SK-N-SH (cell line): ENCODE results near the gene TPCN2. TPM values are rescaled to one million over a fixed set of nuclear protein-coding genes. Genes with fewer than 3 reads are reported as not detected.

Experiments
- CTCF ChIA-PET: fragments of 300-600, 350-600 bp; formaldehyde crosslinking; extraction: SDS; loops from one replicate; lab custom pipeline; 2021; lab: Yijun Ruan, JAX
- POLR2A ChIA-PET: fragments of 350-600 bp; sonication (Branson Sonifier 250); formaldehyde crosslinking; extraction: SDS; loops from one replicate; lab custom pipeline; 2020; ENCODE audit warnings: antibody characterized with exemption, inconsistent platforms; lab: Yijun Ruan, JAX
- DNase-seq: peaks from one replicate; pipeline ENCODE4 v3.0.0; 2012
- H2AFZ ChIP-seq: fragments of 200-600 bp; sonication (generic); 2 replicates; pipeline ENCODE4 v1.8.1; 2016; ENCODE audit warnings: antibody characterized with exemption, mild to moderate bottlenecking, low read depth
- H3F3A ChIP-seq: fragments of 200-600 bp; sonication (generic); replicated peaks from 2 replicates; pipeline ENCODE3; 2016; ENCODE audit warnings: antibody characterized with exemption, mild to moderate bottlenecking; ENCODE audit not compliant: insufficient read depth
- H3K27ac ChIP-seq, 2 experiments: fragments of 200-500 bp in 1 of 2; fragments of 200-600 bp in 1 of 2; sonication (Bioruptor generic) in 1 of 2; sonication (generic), shearing (Covaris generic) in 1 of 2; 2 replicates each; pipeline versions ENCODE4 v1.5.1 to v1.6.1; 2014 to 2016; ENCODE audit warnings: low read depth in 2 of 2, inconsistent platforms in 1 of 2, low read length in 1 of 2, mild to moderate bottlenecking in 1 of 2, mixed read lengths in 1 of 2
- H3K27me3 ChIP-seq: fragments of 200-600 bp; sonication (generic), shearing (Covaris generic); 2 replicates; pipeline ENCODE4 v1.6.1; 2016; ENCODE audit warnings: mixed run types; ENCODE audit not compliant: insufficient read depth
- H3K36me3 ChIP-seq, 2 experiments: fragments of 200-500 bp in 1 of 2; fragments of 200-600 bp in 1 of 2; sonication (Bioruptor generic) in 1 of 2; sonication (generic) in 1 of 2; replicated peaks in 1 of 2; 2 replicates each; pipeline versions ENCODE3 to v1.5.1; 2014 to 2016; ENCODE audit warnings: low read length in 1 of 2, mild to moderate bottlenecking in 1 of 2; ENCODE audit not compliant: insufficient read depth in 2 of 2, control insufficient read depth in 1 of 2
- H3K4me1 ChIP-seq, 2 experiments: fragments of 200-500 bp in 1 of 2; fragments of 200-600 bp in 1 of 2; sonication (Bioruptor generic) in 1 of 2; sonication (generic), shearing (Covaris generic) in 1 of 2; 2 replicates each; pipeline versions ENCODE4 v1.5.1 to v1.6.1; 2014 to 2016; ENCODE audit warnings: low read depth in 1 of 2, low read length in 1 of 2, mixed run types in 1 of 2; ENCODE audit not compliant: insufficient read depth in 2 of 2, control insufficient read depth in 1 of 2
- H3K4me2 ChIP-seq: fragments of 200-600 bp; sonication (generic), shearing (Covaris generic); 2 replicates; pipeline ENCODE4 v1.6.1; 2017; ENCODE audit warnings: mixed run types
- H3K4me3 ChIP-seq, 2 experiments: fragments of 200-500 bp in 1 of 2; fragments of 200-600 bp in 1 of 2; sonication (Bioruptor generic) in 1 of 2; sonication (generic), shearing (Covaris generic) in 1 of 2; 2 replicates each; pipeline versions ENCODE4 v1.5.1 to v1.8.1; 2014 to 2016; ENCODE audit warnings: low read depth in 2 of 2, inconsistent platforms in 1 of 2, low read length in 1 of 2, mild to moderate bottlenecking in 1 of 2, mixed read lengths in 1 of 2, moderate library complexity in 1 of 2
- H3K79me2 ChIP-seq: fragments of 200-600 bp; sonication (generic); 2 replicates; pipeline ENCODE4 v1.8.1; 2017; ENCODE audit warnings: mild to moderate bottlenecking; ENCODE audit not compliant: insufficient read depth
- H3K9ac ChIP-seq: fragments of 200-600 bp; sonication (generic); 2 replicates; pipeline ENCODE4 v1.6.1; 2017; ENCODE audit warnings: mixed run types
- H3K9me2 ChIP-seq: fragments of 200-600 bp; sonication (generic); 2 replicates; pipeline ENCODE4 v1.6.1; 2017; ENCODE audit warnings: mixed run types
- H3K9me3 ChIP-seq: fragments of 200-600 bp; sonication (generic); 2 replicates; pipeline ENCODE4 v1.6.1; 2017; ENCODE audit warnings: mixed run types, mild to moderate bottlenecking, moderate library complexity
- H4K20me1 ChIP-seq: fragments of 200-600 bp; sonication (generic); 2 replicates; pipeline ENCODE4 v1.6.1; 2017; ENCODE audit warnings: mild to moderate bottlenecking, mixed run types; ENCODE audit not compliant: insufficient read depth
- CHD2 ChIP-seq: fragments of 150-350 bp; IDR thresholded peaks from 2 replicates; pipeline ENCODE4 v1.6.1; 2018; ENCODE audit warnings: low read length; ENCODE audit not compliant: partially characterized antibody
- ELF1 ChIP-seq: IDR thresholded peaks from 2 replicates; pipeline ENCODE4 v1.4.0; 2012
- EP300 ChIP-seq, 2 experiments: IDR thresholded peaks; 2 replicates each; pipeline versions ENCODE4 v1.4.0 to v1.6.1; 2012; ENCODE audit warnings: borderline replicate concordance in 1 of 2, low read depth in 1 of 2, low read length in 1 of 2
- EZH2phosphoT487 ChIP-seq: fragments of 200-600 bp; sonication (generic); IDR thresholded peaks from 2 replicates; pipeline ENCODE4 v1.6.1; 2017; ENCODE audit warnings: low read depth, mixed run types, mild to moderate bottlenecking, antibody characterized with exemption, moderate library complexity, borderline replicate concordance
- FOXJ3 ChIP-seq: sonication (generic); formaldehyde crosslinking; IDR thresholded peaks from 2 replicates; pipeline ENCODE4 v1.5.1; 2020; ENCODE audit warnings: mild to moderate bottlenecking, missing genetic modification reagents
- FOXM1 ChIP-seq: IDR thresholded peaks from 2 replicates; pipeline ENCODE4 v1.4.0; 2012; ENCODE audit warnings: low read depth, mild to moderate bottlenecking
- GABPA ChIP-seq: IDR thresholded peaks from 2 replicates; pipeline ENCODE4 v1.4.0; 2012; ENCODE audit warnings: low read depth, mild to moderate bottlenecking
- GATA2 ChIP-seq: sonication (generic); formaldehyde crosslinking; IDR thresholded peaks from 2 replicates; pipeline ENCODE4 v1.5.0; 2020; ENCODE audit warnings: mild to moderate bottlenecking, missing genetic modification reagents
- MEF2A ChIP-seq: IDR thresholded peaks from 2 replicates; pipeline ENCODE4 v1.4.0; 2012; ENCODE audit warnings: low read depth, borderline replicate concordance
- MXI1 ChIP-seq: IDR thresholded peaks from 2 replicates; pipeline ENCODE4 v1.6.1; 2012; ENCODE audit warnings: mild to moderate bottlenecking, low read depth, low read length, improper control_type of control experiment
- NFIC ChIP-seq: IDR thresholded peaks from 2 replicates; pipeline ENCODE4 v1.4.0; 2012; ENCODE audit warnings: borderline replicate concordance
- PBX3 ChIP-seq: IDR thresholded peaks from 2 replicates; pipeline ENCODE4; 2012
- POLR2AphosphoS5 ChIP-seq: IDR thresholded peaks from 2 replicates; pipeline ENCODE4 v1.6.1; 2012; ENCODE audit warnings: low read depth, low read length
- REST ChIP-seq: IDR thresholded peaks from 2 replicates; pipeline ENCODE4 v1.6.1; 2012; ENCODE audit warnings: mild to moderate bottlenecking, low read depth, low read length, moderate library complexity
- TAF1 ChIP-seq: IDR thresholded peaks from 2 replicates; pipeline ENCODE4 v1.6.1; 2012; ENCODE audit warnings: low read depth, mild to moderate bottlenecking, low read length, moderate library complexity, borderline replicate concordance
- USF2 ChIP-seq: fragments of 150-350 bp; IDR thresholded peaks from 2 replicates; pipeline ENCODE4 v1.6.1; 2017; ENCODE audit warnings: antibody characterized with exemption, low read length, low read depth, borderline replicate concordance
- YY1 ChIP-seq: IDR thresholded peaks from 2 replicates; pipeline ENCODE4 v1.4.0; 2012; ENCODE audit warnings: low read depth, mild to moderate bottlenecking
- ZBTB33 ChIP-seq: IDR thresholded peaks from 2 replicates; pipeline ENCODE4 v1.4.0; 2012; ENCODE audit warnings: low read depth, borderline replicate concordance
- WGBS: methylation state at CpG from one replicate; pipeline ENCODE4 v1.1.6; 2017; ENCODE audit warnings: low lambda C conversion rate; 5-methylcytosine and 5-hydroxymethylcytosine counted together
- polyA plus RNA-seq, 3 experiments: library from polyadenylated mRNA; depleted of rRNA; stranded (reverse); fragments of >200 nt; gene quantifications; 2 replicates each; pipeline ENCODE4 v1.2.3, GENCODE V29; 2012

The TPCN2 gene
- polyA plus RNA-seq, 1 of the 3 experiments (the other 2 are of a cell fraction) = 8.7 TPM

GRCh38 chr11:69130654-69131053, 81.9 kb downstream of the TPCN2 start:
- H3K27ac ChIP-seq = no peak overlapping the region
- H3K9me2 ChIP-seq = no peaks in the 10 kb centered on the region
- H3K79me2 ChIP-seq = no peaks in the 10 kb centered on the region
- POLR2A ChIA-PET = interaction anchor here (1.5 kb wide), 1 partner anchor 508 kb away, joined by 3 read pairs; no protein-coding TSS in a partner anchor
- H3K4me3 ChIP-seq = no peak overlapping the region
- no peaks in the 10 kb centered on the region for H3K36me3 ChIP-seq
- DNase-seq = no peak
- H3K9ac ChIP-seq = no peak overlapping the region
- H3K9me3 ChIP-seq = no peaks in the 10 kb centered on the region
- CTCF ChIA-PET = interaction anchor here (0.7 to 2.5 kb wide), 14 partner anchors 9 to 539 kb away, joined by 3 to 22 read pairs (median 8); no protein-coding TSS in a partner anchor
- H3K27me3 ChIP-seq = no peaks in the 10 kb centered on the region
- 84% methylated on average over 9 of the region's 9 CpGs for WGBS
- peaks cover 0 to 15% of the 10 kb centered on the region in 2 experiments; a peak in 2 of 4 replicates for H3K4me1 ChIP-seq
- H3F3A ChIP-seq = no peaks in the 10 kb centered on the region
- H3K4me2 ChIP-seq = no peak overlapping the region
- H2AFZ ChIP-seq = no peak overlapping the region
- no peak for TF ChIP-seq GATA2 (CRISPR knock-in tag)
- no peak for TF ChIP-seq ZBTB33
- no peak for TF ChIP-seq POLR2AphosphoS5
- no peak for TF ChIP-seq USF2
- no peak for TF ChIP-seq FOXJ3 (CRISPR knock-in tag)
- no peak for TF ChIP-seq PBX3
- TF ChIP-seq EP300 (IDR thresholded peaks at IDR 0.05; ENCODE audit: borderline replicate concordance in 1 of 2, low read depth in 1 of 2, low read length in 1 of 2) = no peak
- TF ChIP-seq ELF1 = no peak
- TF ChIP-seq MEF2A = no peak
- TF ChIP-seq EZH2phosphoT487 = no peak
- no peak for TF ChIP-seq FOXM1
- TF ChIP-seq MXI1 = no peak
- TF ChIP-seq TAF1 = no peak
- TF ChIP-seq NFIC = no peak
- no peak for TF ChIP-seq GABPA
- no peak for TF ChIP-seq CHD2
- no peak for TF ChIP-seq YY1
- TF ChIP-seq REST = no peak
- TF ChIP-seq, all 33 proteins: peak for 0
- H4K20me1 ChIP-seq = no peaks in the 10 kb centered on the region
